WTC11 (cell line): Measurements from ENCODE around the gene ERGIC3. TPM values are rescaled to one million over a fixed set of nuclear protein-coding genes. Genes with fewer than 3 reads are reported as not detected.

Experiments
- ATAC-seq: fragments of 200-7000 bp; cut with Tn5 transposase; 2 replicates; pipeline ENCODE4 v1.10.0; 2021; ENCODE audit warnings: mild to moderate bottlenecking, moderate library complexity
- CTCF ChIA-PET: fragments of 300-600 bp; sonication (Branson Sonifier 250); formaldehyde crosslinking; loops from one replicate; lab custom pipeline; 2021; ENCODE audit warnings: antibody characterized with exemption; lab: Charles Lee
- POLR2A ChIA-PET: fragments of 350-600 bp; sonication (Branson Sonifier 250); formaldehyde crosslinking; loops from one replicate; lab custom pipeline; 2021; ENCODE audit warnings: antibody characterized with exemption; lab: Charles Lee
- DNase-seq: peaks from one replicate; pipeline ENCODE4 v3.0.0; 2021; ENCODE audit warnings: low spot score
- H3K27ac Mint-ChIP-seq: 2 replicates; pipeline ENCODE4 v1.8.0; 2021; ENCODE audit warnings: mixed read lengths
- H3K27me3 Mint-ChIP-seq: 2 replicates; pipeline ENCODE4 v1.8.0; 2021; ENCODE audit warnings: low read depth, mild to moderate bottlenecking, moderate library complexity, mixed read lengths
- H3K36me3 Mint-ChIP-seq: 2 replicates; pipeline ENCODE4 v1.8.0; 2021; ENCODE audit warnings: mixed read lengths
- H3K4me1 Mint-ChIP-seq: 2 replicates; pipeline ENCODE4 v1.8.0; 2022; ENCODE audit warnings: mixed read lengths
- H3K4me3 Mint-ChIP-seq: 2 replicates; pipeline ENCODE4 v1.8.0; 2021; ENCODE audit warnings: mild to moderate bottlenecking, moderate library complexity, mixed read lengths
- H3K9me3 Mint-ChIP-seq: 2 replicates; pipeline ENCODE4 v1.8.0; 2021; ENCODE audit warnings: mixed read lengths
- CBFB ChIP-seq: sonication (generic); formaldehyde crosslinking; IDR thresholded peaks from 2 replicates; pipeline ENCODE4 v1.8.1; 2022; ENCODE audit warnings: mild to moderate bottlenecking, low read depth, missing genetic modification reagents
- EMX1 ChIP-seq: fragments of 250-450 bp; sonication (Bioruptor Pico); IDR thresholded peaks from 2 replicates; pipeline ENCODE4 v1.8.0; 2021; ENCODE audit warnings: mild to moderate bottlenecking
- ESRRA ChIP-seq: sonication (generic); formaldehyde crosslinking; IDR thresholded peaks from 2 replicates; pipeline ENCODE4 v1.8.1; 2022; ENCODE audit warnings: mild to moderate bottlenecking, missing genetic modification reagents, borderline replicate concordance
- IRF2 ChIP-seq: sonication (generic); formaldehyde crosslinking; IDR thresholded peaks from 2 replicates; pipeline ENCODE4 v1.8.0; 2022; ENCODE audit warnings: low read depth, missing genetic modification reagents, borderline replicate concordance
- SMAD4 ChIP-seq: sonication (generic); formaldehyde crosslinking; IDR thresholded peaks from 2 replicates; pipeline ENCODE4 v1.8.0; 2022; ENCODE audit warnings: mild to moderate bottlenecking, missing genetic modification reagents
- ZNF138 ChIP-seq: sonication (generic); formaldehyde crosslinking; conservative IDR thresholded peaks from 2 replicates; pipeline ENCODE4 v1.8.1; 2022; ENCODE audit warnings: mild to moderate bottlenecking, moderate library complexity, missing genetic modification reagents
- ZNF671 ChIP-seq: fragments of 250-450 bp; sonication (Bioruptor Pico); IDR thresholded peaks from 2 replicates; pipeline ENCODE4 v1.8.0; 2021; ENCODE audit warnings: mild to moderate bottlenecking
- total RNA-seq: library from RNA; stranded (reverse); gene quantifications from 3 replicates; pipeline ENCODE4 v1.2.3, GENCODE V29; 2021
- TF ChIP-seq, protein P1 (sequence below): sonication (generic); formaldehyde crosslinking; IDR thresholded peaks from 2 replicates; pipeline ENCODE4 v1.8.0; 2023; ENCODE audit warnings: missing genetic modification reagents
- TF ChIP-seq, protein P2 (sequence below): fragments of 250-450 bp; sonication (Bioruptor Pico); IDR thresholded peaks from 2 replicates; pipeline ENCODE4 v1.8.0; 2021; ENCODE audit warnings: mild to moderate bottlenecking
- TF ChIP-seq, protein P3 (sequence below): sonication (generic); formaldehyde crosslinking; IDR thresholded peaks from 2 replicates; pipeline ENCODE4 v1.8.1; 2023; ENCODE audit warnings: mild to moderate bottlenecking, moderate library complexity, missing genetic modification reagents
- TF ChIP-seq, protein P4 (sequence below): fragments of 250-450 bp; sonication (Bioruptor Pico); conservative IDR thresholded peaks from 2 replicates; pipeline ENCODE4 v1.9.0; 2021; ENCODE audit warnings: mild to moderate bottlenecking
- TF ChIP-seq, protein P5 (sequence below): fragments of 250-450 bp; sonication (Bioruptor Pico); IDR thresholded peaks from 2 replicates; pipeline ENCODE4 v1.9.0; 2021; ENCODE audit warnings: moderate library complexity, mild to moderate bottlenecking, inconsistent platforms, borderline replicate concordance
- TF ChIP-seq, protein P6 (sequence below): fragments of 250-450 bp; sonication (Bioruptor Pico); IDR thresholded peaks from 2 replicates; pipeline ENCODE4 v1.9.0; 2021; ENCODE audit warnings: mild to moderate bottlenecking
- TF ChIP-seq, protein P7 (sequence below): sonication (generic); formaldehyde crosslinking; IDR thresholded peaks from 2 replicates; pipeline ENCODE4 v1.8.0; 2022; ENCODE audit warnings: mild to moderate bottlenecking, missing genetic modification reagents

ERGIC3 gene
- total RNA-seq, 1 experiment from 2014 or later: 168 TPM

DNA sequence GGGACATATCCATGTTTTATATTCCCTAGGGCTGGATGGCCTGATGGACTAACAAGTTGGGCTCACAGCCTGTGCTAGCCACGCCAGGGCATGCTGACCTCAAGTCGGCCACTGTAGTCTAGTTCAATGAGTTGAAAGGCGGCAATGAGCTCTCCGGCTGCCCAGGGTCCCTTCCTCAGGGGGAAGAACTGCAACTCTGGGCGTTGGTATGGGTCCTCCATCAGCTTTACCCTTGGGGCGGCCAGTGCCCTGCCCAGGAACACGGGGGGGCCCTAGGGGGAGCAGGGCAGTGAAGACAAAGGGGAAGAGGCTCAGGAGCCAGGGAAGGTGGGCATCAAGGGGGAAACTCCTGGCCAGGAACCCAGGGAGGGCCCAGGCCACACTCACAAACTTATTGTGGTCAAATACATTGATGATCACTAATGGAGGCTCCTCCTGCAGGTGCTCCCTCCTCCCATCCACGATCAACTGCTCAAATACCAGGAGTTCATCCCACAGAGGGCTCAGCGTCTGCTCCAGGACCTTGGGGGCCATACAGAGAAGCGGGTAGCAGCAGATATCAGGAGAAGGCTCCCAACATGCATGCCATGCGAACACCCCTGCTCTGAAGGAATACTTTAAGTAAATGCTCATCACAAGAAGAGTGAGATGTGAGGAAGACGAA lies 41.0 kb downstream of the ERGIC3 start:
- CTCF ChIA-PET: interaction anchor here (0.9 kb wide), 1 partner anchor 22 kb away, joined by 3 read pairs; no protein-coding TSS in a partner anchor
- no peak for ATAC-seq

DNA sequence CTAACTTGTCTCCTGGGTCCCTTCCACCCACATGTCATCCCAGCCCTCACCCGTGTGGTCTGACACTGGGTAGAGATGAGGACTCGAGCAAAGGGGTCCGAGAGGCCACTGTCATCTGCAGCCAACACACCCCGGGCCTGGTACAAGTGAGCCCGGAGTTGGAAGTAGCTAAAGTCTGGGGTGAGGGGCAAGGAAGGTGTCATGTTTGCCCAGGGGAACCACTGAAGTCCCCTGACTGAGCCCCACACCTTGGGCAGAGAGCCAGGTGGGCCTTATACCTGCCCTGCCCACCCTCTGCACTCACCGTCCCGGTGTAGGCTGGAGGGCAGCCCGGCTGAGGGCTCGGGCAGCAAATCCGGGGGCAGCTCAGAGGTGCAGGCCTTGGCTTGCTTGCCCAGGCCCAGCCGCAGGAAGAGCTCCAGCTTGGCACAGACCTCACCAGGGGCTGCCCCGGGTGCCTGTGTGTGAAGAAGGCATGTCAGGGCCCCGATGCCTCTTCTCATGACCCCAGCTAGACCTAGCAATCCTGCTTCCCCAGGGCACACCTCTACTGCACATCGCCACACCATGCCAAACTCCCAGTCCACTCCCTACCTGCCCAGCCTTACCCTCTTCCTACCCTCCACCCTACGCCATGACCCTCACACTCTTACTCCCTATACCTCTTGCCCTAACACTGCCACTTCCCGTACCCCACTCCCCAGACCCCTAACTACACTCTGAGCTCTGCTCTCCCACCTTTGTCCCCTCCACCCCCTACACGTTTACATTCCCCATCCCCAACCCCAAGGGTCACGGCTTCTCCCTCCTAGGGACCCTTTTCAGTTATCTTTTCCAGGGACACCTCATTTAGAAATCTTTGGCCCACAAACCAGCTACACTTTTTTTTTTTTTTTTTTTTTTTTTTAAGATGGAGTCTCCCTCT lies 42.0 kb downstream of the ERGIC3 start:
- Mint-ChIP-seq H3K9me3 (peaks cover 12% of the 10 kb centered on the region), H3K4me3 (no peak overlapping the region), H3K36me3 (no peaks in the 10 kb centered on the region), H3K27ac (no peak overlapping the region), H3K4me1 (no peaks in the 10 kb centered on the region), H3K27me3 (no peaks in the 10 kb centered on the region)
- DNase-seq (no peak), ATAC-seq (no peak)
- CTCF ChIA-PET: no interaction called here
- POLR2A ChIA-PET: interaction anchor here (0.8 kb wide), 1 partner anchor 17 kb away, joined by 3 read pairs; no protein-coding TSS in a partner anchor
- TF ChIP-seq CBFB (CRISPR knock-in tag) (no peak), SMAD4 (CRISPR knock-in tag) (no peak), EMX1 (CRISPR knock-in tag) (no peak), ZNF671 (CRISPR knock-in tag) (no peak)
- TF ChIP-seq, protein P1, sequence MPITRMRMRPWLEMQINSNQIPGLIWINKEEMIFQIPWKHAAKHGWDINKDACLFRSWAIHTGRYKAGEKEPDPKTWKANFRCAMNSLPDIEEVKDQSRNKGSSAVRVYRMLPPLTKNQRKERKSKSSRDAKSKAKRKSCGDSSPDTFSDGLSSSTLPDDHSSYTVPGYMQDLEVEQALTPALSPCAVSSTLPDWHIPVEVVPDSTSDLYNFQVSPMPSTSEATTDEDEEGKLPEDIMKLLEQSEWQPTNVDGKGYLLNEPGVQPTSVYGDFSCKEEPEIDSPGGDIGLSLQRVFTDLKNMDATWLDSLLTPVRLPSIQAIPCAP (CRISPR knock-in tag): no peak
- TF ChIP-seq, protein P2, sequence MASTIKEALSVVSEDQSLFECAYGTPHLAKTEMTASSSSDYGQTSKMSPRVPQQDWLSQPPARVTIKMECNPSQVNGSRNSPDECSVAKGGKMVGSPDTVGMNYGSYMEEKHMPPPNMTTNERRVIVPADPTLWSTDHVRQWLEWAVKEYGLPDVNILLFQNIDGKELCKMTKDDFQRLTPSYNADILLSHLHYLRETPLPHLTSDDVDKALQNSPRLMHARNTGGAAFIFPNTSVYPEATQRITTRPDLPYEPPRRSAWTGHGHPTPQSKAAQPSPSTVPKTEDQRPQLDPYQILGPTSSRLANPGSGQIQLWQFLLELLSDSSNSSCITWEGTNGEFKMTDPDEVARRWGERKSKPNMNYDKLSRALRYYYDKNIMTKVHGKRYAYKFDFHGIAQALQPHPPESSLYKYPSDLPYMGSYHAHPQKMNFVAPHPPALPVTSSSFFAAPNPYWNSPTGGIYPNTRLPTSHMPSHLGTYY (CRISPR knock-in tag): no peak
- TF ChIP-seq, protein P3, sequence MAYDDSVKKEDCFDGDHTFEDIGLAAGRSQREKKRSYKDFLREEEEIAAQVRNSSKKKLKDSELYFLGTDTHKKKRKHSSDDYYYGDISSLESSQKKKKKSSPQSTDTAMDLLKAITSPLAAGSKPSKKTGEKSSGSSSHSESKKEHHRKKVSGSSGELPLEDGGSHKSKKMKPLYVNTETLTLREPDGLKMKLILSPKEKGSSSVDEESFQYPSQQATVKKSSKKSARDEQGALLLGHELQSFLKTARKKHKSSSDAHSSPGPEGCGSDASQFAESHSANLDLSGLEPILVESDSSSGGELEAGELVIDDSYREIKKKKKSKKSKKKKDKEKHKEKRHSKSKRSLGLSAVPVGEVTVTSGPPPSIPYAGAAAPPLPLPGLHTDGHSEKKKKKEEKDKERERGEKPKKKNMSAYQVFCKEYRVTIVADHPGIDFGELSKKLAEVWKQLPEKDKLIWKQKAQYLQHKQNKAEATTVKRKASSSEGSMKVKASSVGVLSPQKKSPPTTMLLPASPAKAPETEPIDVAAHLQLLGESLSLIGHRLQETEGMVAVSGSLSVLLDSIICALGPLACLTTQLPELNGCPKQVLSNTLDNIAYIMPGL (CRISPR knock-in tag): no peak
- TF ChIP-seq, protein P4, sequence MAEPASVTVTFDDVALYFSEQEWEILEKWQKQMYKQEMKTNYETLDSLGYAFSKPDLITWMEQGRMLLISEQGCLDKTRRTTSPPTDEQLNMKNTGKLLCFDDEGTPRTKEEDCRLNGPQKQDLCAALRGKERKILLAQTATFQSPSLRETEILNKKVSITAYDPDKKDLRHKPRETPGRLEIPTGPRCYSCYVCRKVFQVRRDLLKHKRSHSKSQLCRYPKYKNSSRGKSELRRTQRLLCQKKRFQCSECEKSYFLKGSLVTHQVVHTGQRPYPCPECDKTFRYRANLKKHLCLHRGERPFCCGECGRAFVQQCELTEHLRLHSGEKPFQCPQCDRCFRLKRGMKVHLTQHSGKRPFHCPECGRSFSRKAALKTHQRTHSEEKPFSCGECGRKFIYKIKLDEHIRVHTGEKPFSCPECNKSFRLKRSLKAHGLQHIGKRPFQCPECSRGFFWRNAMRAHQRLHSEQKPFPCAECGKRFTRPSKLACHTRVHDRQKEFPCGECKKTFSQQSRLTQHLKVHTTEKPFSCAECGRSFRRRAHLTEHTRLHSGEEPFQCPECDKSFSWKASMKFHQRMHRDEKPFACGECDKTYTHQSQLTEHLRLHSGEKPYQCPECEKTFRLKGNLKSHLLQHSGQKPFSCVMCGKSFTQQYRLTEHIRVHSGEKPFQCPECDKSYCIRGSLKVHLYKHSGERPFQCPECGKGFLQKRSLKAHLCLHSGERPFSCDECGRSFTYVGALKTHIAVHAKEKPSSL (CRISPR knock-in tag): no peak

More for the DNA sequence above, 41.0 kb downstream of the ERGIC3 start:
- H3K27me3 Mint-ChIP-seq: no peaks in the 10 kb centered on the region
- peaks cover 12% of the 10 kb centered on the region for H3K9me3 Mint-ChIP-seq
- no peak overlapping the region for H3K27ac Mint-ChIP-seq
- POLR2A ChIA-PET: no interaction called here
- H3K4me3 Mint-ChIP-seq: no peak overlapping the region
- DNase-seq: no peak
- no peaks in the 10 kb centered on the region for H3K36me3 Mint-ChIP-seq
- no peak for TF ChIP-seq ZNF138 (CRISPR knock-in tag)
- TF ChIP-seq, protein P5, sequence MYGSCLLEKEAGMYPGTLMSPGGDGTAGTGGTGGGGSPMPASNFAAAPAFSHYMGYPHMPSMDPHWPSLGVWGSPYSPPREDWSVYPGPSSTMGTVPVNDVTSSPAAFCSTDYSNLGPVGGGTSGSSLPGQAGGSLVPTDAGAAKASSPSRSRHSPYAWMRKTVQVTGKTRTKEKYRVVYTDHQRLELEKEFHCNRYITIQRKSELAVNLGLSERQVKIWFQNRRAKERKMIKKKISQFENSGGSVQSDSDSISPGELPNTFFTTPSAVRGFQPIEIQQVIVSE (CRISPR knock-in tag): no peak
- TF ChIP-seq ESRRA (CRISPR knock-in tag): no peak
- TF ChIP-seq, protein P6, sequence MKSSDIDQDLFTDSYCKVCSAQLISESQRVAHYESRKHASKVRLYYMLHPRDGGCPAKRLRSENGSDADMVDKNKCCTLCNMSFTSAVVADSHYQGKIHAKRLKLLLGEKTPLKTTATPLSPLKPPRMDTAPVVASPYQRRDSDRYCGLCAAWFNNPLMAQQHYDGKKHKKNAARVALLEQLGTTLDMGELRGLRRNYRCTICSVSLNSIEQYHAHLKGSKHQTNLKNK: no peak
- no peak for TF ChIP-seq IRF2 (CRISPR knock-in tag)
- TF ChIP-seq, protein P7, sequence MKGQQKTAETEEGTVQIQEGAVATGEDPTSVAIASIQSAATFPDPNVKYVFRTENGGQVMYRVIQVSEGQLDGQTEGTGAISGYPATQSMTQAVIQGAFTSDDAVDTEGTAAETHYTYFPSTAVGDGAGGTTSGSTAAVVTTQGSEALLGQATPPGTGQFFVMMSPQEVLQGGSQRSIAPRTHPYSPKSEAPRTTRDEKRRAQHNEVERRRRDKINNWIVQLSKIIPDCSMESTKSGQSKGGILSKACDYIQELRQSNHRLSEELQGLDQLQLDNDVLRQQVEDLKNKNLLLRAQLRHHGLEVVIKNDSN (CRISPR knock-in tag): no peak
- H3K4me1 Mint-ChIP-seq: no peaks in the 10 kb centered on the region
